Measurements from ENCODE around the gene COL27A1.

The COL27A1 gene

GRCh38 chr9:114272739-114273431 lies 117.5 kb downstream of the COL27A1 start:
- no peak for TF ChIP-seq CTCF (IDR thresholded peaks at IDR 0.05; ENCODE audit: low read depth, low read length, missing control alignments)
- no peak overlapping the region for H3K4me3 ChIP-seq (replicated peaks; ENCODE audit: low read depth, low read length)
- no peak for DNase-seq (ENCODE audit: extremely low read depth, low read depth)

GRCh38 chr9:114273461-114273881 lies 118.1 kb downstream of the COL27A1 start:
- no peak for DNase-seq (ENCODE audit: extremely low read depth, low read depth)
- H3K4me3 ChIP-seq (replicated peaks; ENCODE audit: low read depth, low read length): no peak overlapping the region
- TF ChIP-seq CTCF (IDR thresholded peaks at IDR 0.05; ENCODE audit: low read depth, low read length, missing control alignments): no peak

DNA sequence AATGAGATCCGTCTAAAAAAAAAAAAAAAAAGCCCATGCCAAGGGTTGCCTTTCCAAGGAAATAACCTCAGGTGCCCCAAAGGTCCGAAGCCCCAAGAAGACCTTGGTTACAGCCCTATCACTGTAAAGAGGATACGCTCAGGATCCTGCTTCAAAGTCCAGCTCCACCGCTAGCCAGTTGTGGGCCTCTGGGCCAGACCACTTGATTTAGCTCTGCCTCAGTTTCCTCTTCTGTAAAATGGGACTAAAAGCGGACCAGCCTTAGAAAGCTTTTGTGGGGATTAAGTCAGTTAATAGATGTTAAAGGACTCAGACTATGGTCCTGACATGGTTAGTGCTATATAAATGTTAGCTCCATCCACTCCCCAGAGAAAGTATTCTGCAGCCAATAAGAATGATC lies 118.9 kb downstream of the COL27A1 start:
- no peak overlapping the region for H3K4me3 ChIP-seq (replicated peaks; ENCODE audit: low read depth, low read length)
- no peak for DNase-seq (ENCODE audit: extremely low read depth, low read depth)
- TF ChIP-seq CTCF (IDR thresholded peaks at IDR 0.05; ENCODE audit: low read depth, low read length, missing control alignments): no peak

GRCh38 chr9:114275246-114276004 lies 120.1 kb downstream of the COL27A1 start:
- DNase-seq (ENCODE audit: extremely low read depth, low read depth): no peak
- H3K4me3 ChIP-seq (replicated peaks; ENCODE audit: low read depth, low read length): no peak overlapping the region
- TF ChIP-seq CTCF (IDR thresholded peaks at IDR 0.05; ENCODE audit: low read depth, low read length, missing control alignments): no peak

DNA sequence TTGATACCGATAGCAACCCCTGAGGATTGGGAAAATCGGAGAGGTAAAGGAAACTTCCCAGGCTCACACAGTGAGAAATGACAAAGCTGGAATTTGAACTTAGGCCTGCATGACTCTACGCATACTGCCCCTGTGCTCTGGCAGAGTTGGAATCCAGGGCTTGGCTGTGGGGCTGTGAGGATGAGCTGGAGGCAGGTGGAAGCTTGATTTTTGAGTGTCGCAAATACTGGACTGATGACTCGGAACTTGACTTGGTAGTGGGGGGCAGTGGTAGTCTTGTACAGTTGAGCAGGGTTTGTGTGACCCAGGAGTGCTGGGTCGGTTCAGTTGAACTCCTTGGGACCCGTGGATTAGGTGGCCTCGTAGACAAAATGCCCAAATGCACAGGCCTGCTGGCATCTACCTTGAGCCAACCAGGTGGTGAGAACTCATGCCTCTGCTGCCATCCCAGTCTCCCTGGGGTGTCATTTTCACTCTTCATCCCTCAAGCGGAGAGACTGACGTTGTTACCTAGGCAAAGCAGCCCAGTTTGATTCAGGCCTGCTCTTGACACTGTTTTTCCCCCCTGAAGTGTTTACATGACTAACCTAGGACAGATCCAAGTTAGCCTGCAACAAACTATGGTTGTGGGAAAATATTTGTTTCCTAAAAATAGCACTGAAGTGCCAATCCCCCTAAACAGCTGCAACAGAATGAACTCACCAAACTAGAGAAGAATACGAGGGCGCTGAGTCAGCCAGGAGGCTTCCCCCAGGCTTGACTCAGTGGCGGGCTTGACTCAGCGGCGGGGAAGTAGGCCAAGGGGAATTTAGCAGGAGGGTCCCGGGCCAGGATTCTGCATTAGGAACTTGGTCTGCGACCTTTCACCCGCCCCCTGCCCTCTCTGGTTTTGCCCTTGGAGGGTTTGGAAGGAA lies 121.8 kb downstream of the COL27A1 start:
- TF ChIP-seq CTCF (IDR thresholded peaks at IDR 0.05; ENCODE audit: low read depth, low read length, missing control alignments): no peak
- DNase-seq (ENCODE audit: extremely low read depth, low read depth): peak; percentile 66
- H3K4me3 ChIP-seq (replicated peaks; ENCODE audit: low read depth, low read length): no peak overlapping the region

DNA sequence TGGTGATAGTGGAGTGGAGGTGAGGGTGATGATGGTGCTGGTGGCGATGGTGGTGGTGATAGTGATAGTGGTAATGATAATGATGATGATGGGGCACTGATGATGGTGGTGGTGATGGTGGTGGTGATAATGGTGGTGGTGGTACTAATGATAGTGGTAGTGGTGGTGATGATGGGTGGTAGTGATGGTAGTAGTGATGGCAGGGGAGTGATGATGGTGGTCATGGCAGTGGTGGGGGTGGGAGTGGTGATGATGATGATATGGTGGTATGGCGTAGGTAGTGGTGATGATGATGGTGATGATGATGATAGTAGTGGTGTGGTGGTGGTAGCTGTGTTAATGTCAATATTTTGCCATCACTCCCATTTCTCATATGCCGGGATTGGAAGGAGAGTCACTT lies 123.0 kb downstream of the COL27A1 start:
- no peak for DNase-seq (ENCODE audit: extremely low read depth, low read depth)
- H3K4me3 ChIP-seq (replicated peaks; ENCODE audit: low read depth, low read length): no peak overlapping the region
- TF ChIP-seq CTCF (IDR thresholded peaks at IDR 0.05; ENCODE audit: low read depth, low read length, missing control alignments): no peak

Measured in HFF-Myc (cell line).